ENCODE measurements around the gene MESP1. TPM values are rescaled to one million over a fixed set of nuclear protein-coding genes. Genes with fewer than 3 reads are reported as not detected.

The MESP1 gene
- total RNA-seq, 1 experiment from 2014 or later, result 8.8 TPM

GRCh38 chr15:89755701-89756100, 4.7 kb upstream of the MESP1 start:
- ATAC-seq (no peak), DNase-seq (ENCODE audit: low read depth, low spot score) (no peak)
- Histone ChIP-seq H3K4me3 (replicated peaks in 1 of 2; ENCODE audit: low read depth in 1 of 2, low read length in 2 of 2) (no peak overlapping the region), H3K79me2 (ENCODE audit: insufficient read depth, low read length) (no peaks in the 10 kb centered on the region), H3K27me3 (ENCODE audit: insufficient read depth, low read length) (no peaks in the 10 kb centered on the region), H3K4me1 (ENCODE audit: control insufficient read depth in 1 of 2, insufficient read depth in 2 of 2, low read length in 2 of 2) (peaks cover 2 to 12% of the 10 kb centered on the region in 2 experiments; a peak in 2 of 4 replicates), H3K4me2 (ENCODE audit: low read length) (no peak overlapping the region), H4K20me1 (ENCODE audit: insufficient read depth) (no peaks in the 10 kb centered on the region), H3K36me3 (ENCODE audit: control insufficient read depth in 1 of 2, insufficient read depth in 2 of 2, low read length in 2 of 2) (no peaks in the 10 kb centered on the region), H3K9me2 (ENCODE audit: insufficient read depth) (no peaks in the 10 kb centered on the region), H3K9me3 (ENCODE audit: control insufficient read depth in 1 of 2, insufficient read depth in 1 of 2, low read depth in 1 of 2, low read length in 2 of 2) (no peaks in the 10 kb centered on the region), H2AFZ (ENCODE audit: low read depth, low read length, poor library complexity, severe bottlenecking) (no peak overlapping the region), H3K27ac (ENCODE audit: low read depth, low read length) (no peak overlapping the region), H3K9ac (ENCODE audit: low read length) (no peak overlapping the region)
- intact Hi-C loops (cut with micrococcal nuclease), result no loop called here
- ChIA-PET POLR2A (no interaction called here), RAD21 (ENCODE audit: low non-redundant PET in 1 of 2, low total read pairs in 2 of 2, uncharacterized antibody in 2 of 2, unreplicated experiment in 2 of 2) (no interaction called here), CTCF (interaction anchor here (1.3 to 1.4 kb wide), 2 partner anchors 15 to 17 kb away, joined by 3 to 4 read pairs; no protein-coding TSS in a partner anchor)
- no peak for TF ChIP-seq SRF (IDR thresholded peaks at IDR 0.05; ENCODE audit: low read depth)
- no peak for TF ChIP-seq RAD21 (IDR thresholded peaks at IDR 0.05; ENCODE audit: low read depth)
- TF ChIP-seq JUND (IDR thresholded peaks at IDR 0.05), result no peak
- TF ChIP-seq ZNF274 (IDR thresholded peaks at IDR 0.05; ENCODE audit: low read depth, low read length), result no peak
- TF ChIP-seq ATF3 (IDR thresholded peaks at IDR 0.05), result no peak
- TF ChIP-seq POLR2AphosphoS5 (IDR thresholded peaks at IDR 0.05; ENCODE audit: low read depth, low read length), result no peak
- no peak for TF ChIP-seq EZH2 (IDR thresholded peaks at IDR 0.05)
- TF ChIP-seq CEBPB (IDR thresholded peaks at IDR 0.05; ENCODE audit: low read depth), result no peak
- TF ChIP-seq, protein P1, sequence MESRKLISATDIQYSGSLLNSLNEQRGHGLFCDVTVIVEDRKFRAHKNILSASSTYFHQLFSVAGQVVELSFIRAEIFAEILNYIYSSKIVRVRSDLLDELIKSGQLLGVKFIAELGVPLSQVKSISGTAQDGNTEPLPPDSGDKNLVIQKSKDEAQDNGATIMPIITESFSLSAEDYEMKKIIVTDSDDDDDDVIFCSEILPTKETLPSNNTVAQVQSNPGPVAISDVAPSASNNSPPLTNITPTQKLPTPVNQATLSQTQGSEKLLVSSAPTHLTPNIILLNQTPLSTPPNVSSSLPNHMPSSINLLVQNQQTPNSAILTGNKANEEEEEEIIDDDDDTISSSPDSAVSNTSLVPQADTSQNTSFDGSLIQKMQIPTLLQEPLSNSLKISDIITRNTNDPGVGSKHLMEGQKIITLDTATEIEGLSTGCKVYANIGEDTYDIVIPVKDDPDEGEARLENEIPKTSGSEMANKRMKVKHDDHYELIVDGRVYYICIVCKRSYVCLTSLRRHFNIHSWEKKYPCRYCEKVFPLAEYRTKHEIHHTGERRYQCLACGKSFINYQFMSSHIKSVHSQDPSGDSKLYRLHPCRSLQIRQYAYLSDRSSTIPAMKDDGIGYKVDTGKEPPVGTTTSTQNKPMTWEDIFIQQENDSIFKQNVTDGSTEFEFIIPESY (IDR thresholded peaks at IDR 0.05; ENCODE audit: extremely low read depth, insufficient replicate concordance, low read length), result no peak
- no TSS peak for BruUV-seq (replicated peaks)
